ENCODE data around the gene DNAJC8. TPM values are rescaled to one million over a fixed set of nuclear protein-coding genes. Genes with fewer than 3 reads are reported as not detected.

DNAJC8 gene
- total RNA-seq, 4 donors from 2014 or later = 68.4 to 90.3 (median 80.5) TPM

DNA sequence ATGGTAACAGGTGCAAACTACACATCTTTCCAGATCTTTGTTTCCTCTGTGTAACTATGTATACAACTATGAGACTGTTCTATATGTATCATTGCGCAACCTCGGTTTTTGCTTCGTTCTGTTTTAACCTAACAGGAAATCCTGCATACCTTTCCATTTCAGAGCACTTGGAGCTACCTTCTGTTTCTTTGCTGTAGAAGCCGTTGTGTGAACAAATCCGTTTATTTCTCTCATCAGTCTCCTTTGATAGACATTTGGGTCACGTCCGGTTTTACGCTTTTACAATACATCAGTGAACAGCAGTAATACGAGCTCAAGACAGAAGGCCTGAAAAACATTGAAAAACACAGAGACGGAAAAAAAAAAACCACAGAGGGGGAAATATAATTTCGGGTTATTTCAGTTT, 13.6 kb upstream of the DNAJC8 start:
- Histone ChIP-seq H3K9me3 (no peaks in the 10 kb centered on the region), H3K36me3 (no peaks in the 10 kb centered on the region), H3K4me3 (peak overlapping the region; percentile 58 to 66), H3K4me1 (peaks cover 4 to 34% (median 15%) of the 10 kb centered on the region in 3 donors), H3K27ac (peak overlapping the region; percentile 55 to 87 (median 84)), H3K27me3 (no peaks in the 10 kb centered on the region)
- no peak for ATAC-seq
- TF ChIP-seq EP300 (IDR thresholded peaks at IDR 0.05) = no peak
- no peak for TF ChIP-seq POLR2A (IDR thresholded peaks at IDR 0.05)
- no peak for TF ChIP-seq CTCF (IDR thresholded peaks at IDR 0.05)
- TF ChIP-seq POLR2AphosphoS5 (IDR thresholded peaks at IDR 0.05) = no peak
- WGBS, 2 donors (ENCODE audit: low coverage in 1 of 2) = 12 to 13% methylated on average over 6 to 11 of the region's 11 CpGs

DNA sequence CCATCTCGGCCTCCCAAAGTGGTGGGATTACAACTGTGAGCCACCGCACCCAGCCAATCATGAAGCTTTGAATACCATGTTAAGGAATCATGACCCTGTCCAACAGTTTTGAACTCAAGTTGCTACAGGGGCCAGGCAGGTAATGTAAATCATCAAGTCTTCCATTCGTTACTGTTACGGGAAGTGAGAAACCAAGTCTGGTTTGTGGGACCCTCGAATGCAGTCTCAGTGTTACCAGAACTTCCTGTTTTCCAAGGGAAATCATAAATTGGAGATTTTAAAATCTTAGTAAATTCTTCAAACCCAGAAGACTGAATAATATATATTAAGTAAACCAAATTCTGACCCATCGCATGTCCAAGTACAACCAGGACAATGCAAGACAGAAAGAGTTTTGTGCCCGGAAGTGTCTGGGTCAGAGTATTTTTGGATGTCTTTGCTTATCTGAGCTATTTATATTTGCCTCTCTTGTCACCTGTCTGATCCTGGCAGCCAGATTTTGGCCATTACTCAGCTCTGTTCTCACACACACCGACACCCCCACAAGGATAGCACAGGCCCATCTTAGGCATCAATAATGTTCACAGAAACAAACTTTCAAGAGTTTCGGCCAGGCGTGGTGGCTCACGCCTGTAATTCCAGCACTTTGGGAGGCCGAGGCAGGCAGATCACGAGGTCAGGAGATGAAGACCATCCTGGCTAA, 11.9 kb upstream of the DNAJC8 start:
- H3K27me3 ChIP-seq = no peaks in the 10 kb centered on the region
- H3K4me3 ChIP-seq = no peak overlapping the region
- TF ChIP-seq POLR2AphosphoS5 (IDR thresholded peaks at IDR 0.05) (no peak), EP300 (IDR thresholded peaks at IDR 0.05) (no peak), CTCF (IDR thresholded peaks at IDR 0.05) (no peak), POLR2A (IDR thresholded peaks at IDR 0.05) (no peak)
- no peaks in the 10 kb centered on the region for H3K36me3 ChIP-seq
- no peaks in the 10 kb centered on the region for H3K9me3 ChIP-seq
- peaks cover 4 to 32% (median 15%) of the 10 kb centered on the region in 3 donors for H3K4me1 ChIP-seq
- no peak overlapping the region for H3K27ac ChIP-seq
- ATAC-seq = no peak
- WGBS, 2 donors (ENCODE audit: low coverage in 1 of 2) = 66 to 79% methylated on average over 4 to 9 of the region's 13 CpGs

- peaks cover 1 to 23% (median 12%) of the 10 kb centered on the region in 3 donors for H3K4me1 ChIP-seq
- H3K27ac ChIP-seq = no peak overlapping the region
- no peaks in the 10 kb centered on the region for H3K36me3 ChIP-seq
- TF ChIP-seq CTCF (IDR thresholded peaks at IDR 0.05) (no peak), EP300 (IDR thresholded peaks at IDR 0.05) (no peak), POLR2A (IDR thresholded peaks at IDR 0.05) (no peak), POLR2AphosphoS5 (IDR thresholded peaks at IDR 0.05) (no peak)
- H3K27me3 ChIP-seq = no peaks in the 10 kb centered on the region
- H3K9me3 ChIP-seq = no peaks in the 10 kb centered on the region
- WGBS, 2 donors (ENCODE audit: low coverage in 1 of 2) = 60 to 70% methylated on average over 2 of the region's 2 CpGs
- ATAC-seq = no peak
- no peak overlapping the region for H3K4me3 ChIP-seq
Observed at GRCh38 chr1:28243685-28244311, 11.0 kb upstream of the DNAJC8 start.

DNA sequence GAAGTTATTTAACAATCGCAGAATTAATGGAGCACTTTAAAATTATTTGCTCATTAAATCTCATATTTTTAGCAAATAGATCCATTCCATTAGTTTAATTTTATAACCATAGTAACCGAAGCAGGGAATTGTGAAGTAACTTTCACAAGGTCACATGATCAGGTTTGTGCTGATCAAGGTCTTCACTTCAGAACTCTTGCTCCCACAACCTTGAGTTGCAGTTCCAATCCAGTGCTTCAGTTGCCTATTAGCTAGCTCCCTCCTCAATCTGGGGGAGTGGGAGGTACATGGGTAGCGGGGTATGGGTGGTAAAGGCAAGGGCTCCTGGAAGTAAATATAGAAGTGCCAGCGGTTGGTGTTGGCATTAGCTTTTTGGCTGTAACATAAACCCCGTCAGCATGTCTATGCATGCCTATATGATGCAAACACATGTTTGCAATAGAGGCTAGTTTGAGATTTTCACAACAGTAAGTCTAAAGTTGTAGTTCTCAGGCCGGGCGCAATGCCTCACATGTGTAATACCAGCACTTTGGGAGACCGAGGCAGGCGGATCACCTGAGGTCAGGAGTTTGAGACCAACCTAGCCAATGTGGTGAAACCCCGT, 8.9 kb upstream of the DNAJC8 start:
- Histone ChIP-seq H3K4me1 (peaks cover 5 to 25% (median 6%) of the 10 kb centered on the region in 3 donors), H3K27ac (no peak overlapping the region), H3K9me3 (no peaks in the 10 kb centered on the region), H3K27me3 (no peaks in the 10 kb centered on the region), H3K36me3 (no peaks in the 10 kb centered on the region), H3K4me3 (no peak overlapping the region)
- no peak for ATAC-seq
- 94 to 95% methylated on average over 9 to 10 of the region's 10 CpGs for WGBS, 2 donors (ENCODE audit: low coverage in 1 of 2)
- TF ChIP-seq CTCF (IDR thresholded peaks at IDR 0.05) (no peak), EP300 (IDR thresholded peaks at IDR 0.05) (no peak), POLR2AphosphoS5 (IDR thresholded peaks at IDR 0.05) (no peak), POLR2A (IDR thresholded peaks at IDR 0.05) (no peak)
